Measurements from ENCODE around the gene DDX54.

Gene DDX54

DNA sequence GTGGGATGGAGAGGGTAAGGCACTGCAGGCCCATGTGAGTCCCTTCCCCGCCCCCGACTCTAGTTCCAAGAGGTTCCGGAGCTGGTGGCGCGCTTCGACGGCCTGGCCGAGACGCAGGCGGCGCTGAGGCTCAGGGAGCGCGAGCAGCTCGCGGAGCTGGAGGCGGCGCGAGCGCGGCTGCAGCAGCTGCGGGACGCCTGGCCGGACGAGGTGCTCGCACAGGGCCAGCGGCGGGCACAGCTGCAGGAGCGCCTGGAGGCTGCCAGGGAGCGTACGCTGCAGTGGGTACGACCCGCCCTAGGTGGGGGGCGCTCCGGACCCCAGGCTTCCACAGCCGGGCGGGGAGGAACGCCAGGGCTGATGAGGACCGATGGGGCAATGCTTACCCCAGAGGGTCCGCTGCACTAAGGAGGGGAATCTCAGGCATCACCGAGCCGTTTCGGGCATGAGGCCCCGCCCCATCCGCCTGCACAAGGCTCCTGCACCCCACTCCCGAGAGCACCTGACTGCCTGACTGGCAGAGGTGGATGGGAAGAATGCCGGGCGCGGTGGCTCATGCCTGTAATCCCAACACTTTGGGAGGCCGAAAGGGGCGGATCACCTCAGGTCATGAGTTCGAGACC lies 30.8 kb downstream of the DDX54 start:
- no peak for DNase-seq (ENCODE audit: low read depth)
- TF ChIP-seq CTCF (IDR thresholded peaks at IDR 0.05; ENCODE audit: control insufficient read depth, extremely low read depth, insufficient read depth) = no peak
- H3K4me3 ChIP-seq (ENCODE audit: low read depth, low read length) = no peak overlapping the region

DNA sequence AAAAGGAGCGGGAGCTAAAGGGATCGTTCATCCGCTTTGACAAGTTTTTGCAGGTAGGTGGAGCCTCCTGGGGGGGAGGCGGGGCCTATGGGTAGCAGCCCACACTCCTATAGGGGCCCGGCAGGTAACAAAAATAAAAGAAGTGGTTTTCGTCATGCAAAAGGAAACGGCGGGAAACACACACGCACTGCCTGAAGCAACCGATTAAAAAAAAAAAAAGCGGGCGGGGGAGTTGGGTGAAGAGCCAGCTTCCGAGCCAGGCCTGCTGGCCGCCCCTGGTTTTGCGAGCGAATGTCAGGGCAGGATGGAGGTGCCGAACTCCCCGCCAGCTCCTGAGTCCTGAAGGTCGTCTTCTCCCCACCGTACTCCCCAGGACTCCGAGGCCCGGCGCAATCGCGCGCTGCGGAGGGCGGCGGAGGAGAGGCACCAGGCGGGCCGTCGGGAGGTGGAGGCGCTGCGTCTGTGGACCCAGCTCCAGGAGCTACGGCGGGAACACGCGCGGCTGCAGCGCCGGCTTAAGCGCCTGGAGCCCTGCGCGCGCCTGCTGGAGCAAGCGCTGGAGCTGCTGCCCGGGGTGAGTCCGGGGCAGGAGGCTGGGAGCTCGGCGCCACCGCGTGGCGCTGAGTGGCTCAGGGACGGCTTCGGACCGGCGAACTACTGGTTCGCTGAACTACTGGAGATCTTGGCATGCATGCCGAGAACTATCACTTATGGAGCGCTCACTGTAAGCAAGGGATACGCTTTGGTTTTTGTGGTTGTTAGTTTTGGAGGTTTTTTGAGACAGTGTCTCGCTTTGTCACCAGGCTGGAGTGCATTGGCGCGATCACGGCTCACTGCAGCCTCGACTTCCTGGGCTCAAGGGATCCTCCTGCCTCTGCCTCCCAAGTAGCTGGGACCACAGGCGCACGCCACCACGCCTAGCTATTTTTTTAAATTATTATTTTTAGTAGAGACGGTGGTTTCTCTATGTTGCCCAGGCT lies 32.2 kb downstream of the DDX54 start:
- peak overlapping the region; percentile 46 for H3K4me3 ChIP-seq (ENCODE audit: low read depth, low read length)
- peak; percentile 63 for DNase-seq (ENCODE audit: low read depth)
- TF ChIP-seq CTCF (IDR thresholded peaks at IDR 0.05; ENCODE audit: control insufficient read depth, extremely low read depth, insufficient read depth) = peak; percentile 74

- DNase-seq (ENCODE audit: low read depth) = no peak
- peak overlapping the region; percentile 46 for H3K4me3 ChIP-seq (ENCODE audit: low read depth, low read length)
- no peak for TF ChIP-seq CTCF (IDR thresholded peaks at IDR 0.05; ENCODE audit: control insufficient read depth, extremely low read depth, insufficient read depth)
These were observed 33.0 kb downstream of the DDX54 start for GRCh38 chr12:113152196-113152834.

DNA sequence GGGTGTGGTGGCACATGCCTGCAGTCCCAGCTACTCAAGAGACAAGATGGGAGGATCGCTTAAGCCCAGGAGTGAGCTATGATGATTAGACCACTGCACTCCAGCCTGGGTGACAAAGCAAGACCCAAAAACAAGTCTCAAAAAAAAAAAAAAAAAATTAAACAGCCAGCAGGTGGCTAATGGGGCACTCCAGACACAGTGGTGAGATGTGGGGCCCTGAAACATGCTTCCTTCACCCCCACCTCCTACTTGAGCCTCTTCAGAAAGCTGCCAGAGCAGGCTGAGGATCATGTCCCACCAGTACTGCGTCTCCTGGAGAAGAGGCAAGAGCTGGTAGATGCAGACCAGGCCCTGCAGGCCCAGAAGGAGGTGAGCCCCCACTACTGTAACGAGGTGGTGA lies 33.6 kb downstream of the DDX54 start:
- DNase-seq (ENCODE audit: low read depth) = no peak
- H3K4me3 ChIP-seq (ENCODE audit: low read depth, low read length) = no peak overlapping the region
- TF ChIP-seq CTCF (IDR thresholded peaks at IDR 0.05; ENCODE audit: control insufficient read depth, extremely low read depth, insufficient read depth) = no peak

DNA sequence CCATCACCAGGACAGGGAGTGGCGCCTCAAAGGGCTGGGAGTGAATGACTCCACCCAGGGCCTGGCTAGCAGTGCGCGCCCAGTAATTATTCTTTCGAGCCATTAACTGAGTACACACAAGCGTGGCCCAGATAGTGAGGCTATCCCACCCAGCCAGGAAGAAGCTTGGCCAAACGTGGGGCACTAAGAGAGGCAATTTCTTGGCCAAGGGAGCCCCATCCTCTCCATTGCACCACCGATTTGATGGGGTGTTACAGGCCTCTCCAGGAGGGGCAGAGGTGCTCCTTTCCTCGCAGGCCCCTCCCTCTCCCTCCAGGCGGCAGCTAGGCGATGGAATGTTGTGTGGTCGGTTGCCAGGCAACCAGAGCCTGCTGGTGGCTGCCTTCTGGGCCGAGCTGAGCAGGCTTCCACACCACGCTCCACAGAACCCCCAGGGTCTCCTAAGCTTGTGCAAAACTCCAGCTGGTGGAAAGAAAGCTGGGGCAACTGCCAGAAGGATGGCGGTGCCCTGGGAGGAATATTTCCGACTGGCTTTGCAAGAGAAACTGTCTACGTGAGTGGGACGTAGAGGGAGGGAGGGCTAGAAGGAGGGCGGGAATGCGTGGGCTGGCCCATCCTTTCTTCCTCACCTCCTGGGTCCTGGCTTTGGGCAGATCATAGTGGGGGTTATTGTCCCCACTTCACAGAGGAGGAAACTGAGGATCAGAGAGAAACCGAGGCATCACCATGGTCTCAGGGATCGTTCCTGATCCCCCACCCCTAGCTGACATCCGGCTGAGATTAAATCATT lies 35.7 kb downstream of the DDX54 start, which contains the start of gene CFAP73:
Gene CFAP73 (plus strand): TSS at position 364 of the 790 bp plus-strand sequence. CDS start 134 bp downstream, at position 498.
- DNase-seq (ENCODE audit: low read depth) = no peak
- H3K4me3 ChIP-seq (ENCODE audit: low read depth, low read length) = no peak within 1 kb of the TSS
- no peak for TF ChIP-seq CTCF (IDR thresholded peaks at IDR 0.05; ENCODE audit: control insufficient read depth, extremely low read depth, insufficient read depth)

DNA sequence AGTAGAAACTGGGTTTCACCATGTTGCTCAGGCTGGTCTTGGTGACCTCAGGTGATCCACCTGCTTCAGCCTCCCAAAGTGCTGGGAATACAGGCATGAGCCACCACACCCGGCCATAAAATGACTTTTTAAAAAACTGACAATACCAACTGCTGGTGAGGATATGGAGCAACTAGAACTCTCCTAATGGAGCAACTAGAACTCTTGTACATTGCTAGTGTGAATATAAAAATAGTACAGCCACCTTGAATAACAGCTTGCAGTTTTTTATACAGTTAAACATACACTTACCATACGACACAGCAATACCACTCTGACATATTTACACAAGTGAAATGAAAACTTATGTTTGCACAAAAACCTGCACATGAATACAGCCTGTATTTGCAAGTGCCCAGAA lies 38.3 kb downstream of the DDX54 start:
- no peak overlapping the region for H3K4me3 ChIP-seq (ENCODE audit: low read depth, low read length)
- DNase-seq (ENCODE audit: low read depth) = no peak
- no peak for TF ChIP-seq CTCF (IDR thresholded peaks at IDR 0.05; ENCODE audit: control insufficient read depth, extremely low read depth, insufficient read depth)

Data from LNCaP clone FGC (cell line).